Adrenal gland (tissue), 5 donors: ENCODE results near the gene CAT.

ENCODE experiments used
- POLR2A ChIP-seq, 2 donors: fragments of 450-650 bp; IDR thresholded peaks; one replicate each; pipeline ENCODE4 v1.6.1; 2017; ENCODE audit warnings: antibody characterized with exemption in 2 of 2, mild to moderate bottlenecking in 2 of 2, moderate library complexity in 1 of 2
- TF ChIP-seq, protein P1 (sequence below), 6 experiments: fragments of 450-650 bp in 4 of 6; fragments of 200-600 bp in 2 of 6; sonication (generic) in 1 of 6; IDR thresholded peaks; 1 replicate in 5 of 6; 2 replicates in 1 of 6; pipeline versions ENCODE4 v1.5.1 to v1.8.0; 2016 to 2021; ENCODE audit warnings: antibody characterized with exemption in 6 of 6, mild to moderate bottlenecking in 2 of 6, moderate library complexity in 1 of 6
- donor health status: DM: no; HTN: no; CAD: no.

GRCh38 chr11:34426766-34427185 is 12.0 kb upstream of the CAT start:
- no peak for TF ChIP-seq POLR2A (IDR thresholded peaks at IDR 0.05)
- TF ChIP-seq, protein P1, sequence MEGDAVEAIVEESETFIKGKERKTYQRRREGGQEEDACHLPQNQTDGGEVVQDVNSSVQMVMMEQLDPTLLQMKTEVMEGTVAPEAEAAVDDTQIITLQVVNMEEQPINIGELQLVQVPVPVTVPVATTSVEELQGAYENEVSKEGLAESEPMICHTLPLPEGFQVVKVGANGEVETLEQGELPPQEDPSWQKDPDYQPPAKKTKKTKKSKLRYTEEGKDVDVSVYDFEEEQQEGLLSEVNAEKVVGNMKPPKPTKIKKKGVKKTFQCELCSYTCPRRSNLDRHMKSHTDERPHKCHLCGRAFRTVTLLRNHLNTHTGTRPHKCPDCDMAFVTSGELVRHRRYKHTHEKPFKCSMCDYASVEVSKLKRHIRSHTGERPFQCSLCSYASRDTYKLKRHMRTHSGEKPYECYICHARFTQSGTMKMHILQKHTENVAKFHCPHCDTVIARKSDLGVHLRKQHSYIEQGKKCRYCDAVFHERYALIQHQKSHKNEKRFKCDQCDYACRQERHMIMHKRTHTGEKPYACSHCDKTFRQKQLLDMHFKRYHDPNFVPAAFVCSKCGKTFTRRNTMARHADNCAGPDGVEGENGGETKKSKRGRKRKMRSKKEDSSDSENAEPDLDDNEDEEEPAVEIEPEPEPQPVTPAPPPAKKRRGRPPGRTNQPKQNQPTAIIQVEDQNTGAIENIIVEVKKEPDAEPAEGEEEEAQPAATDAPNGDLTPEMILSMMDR (IDR thresholded peaks at IDR 0.05), result no peak
